Stimulated activated CD4-positive, alpha-beta T cell treated with anti-CD3 and anti-CD28 coated beads, Interleukin-12 subunit alpha, Interleukin-12 subunit beta, amount 100 ng/mL, for 4 hours (primary cell): ENCODE measurements around the gene CAMSAP1.

Source experiments
- DNase-seq: peaks from one replicate; pipeline ENCODE4 v3.0.0-alpha.2; 2020

CAMSAP1 gene

DNA sequence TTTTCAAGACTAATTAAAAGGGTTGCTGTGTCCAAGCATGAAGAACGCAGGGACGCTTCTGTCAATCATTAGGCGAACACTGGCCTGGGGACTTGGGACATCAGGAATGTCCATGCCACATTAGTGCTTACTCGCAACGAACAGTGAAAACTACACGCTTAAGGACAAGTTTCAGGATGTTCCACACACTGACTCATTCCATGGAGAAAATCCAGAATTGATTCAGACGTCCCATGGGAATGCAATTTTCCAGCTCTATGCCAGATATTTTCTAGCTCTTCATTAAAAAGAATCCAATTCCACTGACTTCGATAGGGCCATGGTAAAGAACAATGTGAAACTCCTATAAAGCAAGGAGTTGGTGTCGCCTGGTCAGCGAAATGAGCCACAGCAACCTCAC is 98.2 kb downstream of the CAMSAP1 start:
- no peak for DNase-seq

- DNase-seq: no peak
Observed at GRCh38 chr9:135805422-135806022, 101.8 kb downstream of the CAMSAP1 start.

DNA sequence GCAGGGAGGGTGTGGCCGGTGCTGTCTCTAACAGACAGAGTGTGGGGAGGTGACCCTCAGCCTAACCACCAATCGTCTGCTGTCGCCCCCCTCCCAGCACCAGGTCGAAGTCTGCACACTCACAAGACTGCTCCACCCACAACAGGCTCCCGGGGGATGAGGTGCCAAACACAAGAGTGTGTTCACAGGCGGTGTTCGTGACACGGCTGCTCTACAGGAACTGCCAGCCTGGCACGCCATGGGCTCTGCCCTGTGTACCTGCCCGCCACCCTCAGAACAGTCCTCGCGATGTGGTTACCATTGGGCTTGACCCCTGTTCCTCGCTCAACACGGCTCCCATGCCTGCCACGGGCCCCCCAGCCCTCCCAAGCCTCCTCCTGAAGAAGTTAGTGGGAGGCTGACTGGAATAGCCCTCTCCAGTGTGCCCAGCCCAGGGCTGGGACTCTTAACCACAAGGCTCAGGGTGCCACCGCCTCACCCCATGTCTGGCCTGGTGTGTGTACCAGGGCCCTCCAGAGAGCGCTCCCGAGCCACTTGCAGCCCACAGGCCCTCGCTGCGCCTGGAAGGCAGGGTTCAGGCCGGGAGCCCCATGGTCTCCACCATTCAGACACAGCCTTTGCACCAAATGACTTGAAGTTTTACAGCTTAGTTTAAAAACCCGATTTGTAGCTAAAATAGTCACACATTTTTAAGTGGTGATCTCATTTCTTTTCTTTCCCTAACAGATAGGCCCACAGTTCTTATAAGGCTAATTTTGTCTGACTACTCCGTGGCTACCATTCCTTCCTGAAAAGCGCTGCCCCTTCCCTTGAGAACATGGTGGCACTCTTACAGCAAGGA is 102.5 kb downstream of the CAMSAP1 start:
- no peak for DNase-seq

- DNase-seq: no peak
Observed at GRCh38 chr9:135803441-135803840, 103.9 kb downstream of the CAMSAP1 start.

DNA sequence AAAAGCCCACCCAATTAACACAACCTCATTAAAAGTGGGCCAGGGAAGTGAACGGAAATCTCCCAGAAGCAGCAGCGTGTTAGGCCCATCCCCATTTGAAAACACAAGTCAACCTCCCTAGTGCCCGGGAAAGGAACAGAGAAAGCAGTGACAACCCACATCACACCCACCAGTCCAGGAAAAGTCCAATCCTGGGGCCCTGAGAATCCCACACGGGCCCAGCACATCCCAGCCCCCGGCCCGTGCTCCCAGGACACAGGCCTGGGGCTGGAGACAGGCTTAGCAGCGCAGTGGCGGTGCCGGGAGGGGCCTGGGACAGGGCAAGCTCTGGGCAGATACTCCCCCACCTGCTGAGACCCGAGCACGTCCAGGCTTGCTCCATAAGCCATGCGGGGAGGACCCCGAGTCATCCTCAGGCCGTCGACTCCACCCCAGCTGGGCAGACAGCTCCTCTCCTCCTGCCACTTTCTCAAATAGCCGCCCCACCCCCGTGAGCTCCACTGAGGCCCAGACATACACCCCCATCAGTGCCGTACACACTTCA is 104.4 kb downstream of the CAMSAP1 start:
- DNase-seq: no peak

GRCh38 chr9:135801070-135801469 is 106.3 kb downstream of the CAMSAP1 start:
- DNase-seq: no peak

DNA sequence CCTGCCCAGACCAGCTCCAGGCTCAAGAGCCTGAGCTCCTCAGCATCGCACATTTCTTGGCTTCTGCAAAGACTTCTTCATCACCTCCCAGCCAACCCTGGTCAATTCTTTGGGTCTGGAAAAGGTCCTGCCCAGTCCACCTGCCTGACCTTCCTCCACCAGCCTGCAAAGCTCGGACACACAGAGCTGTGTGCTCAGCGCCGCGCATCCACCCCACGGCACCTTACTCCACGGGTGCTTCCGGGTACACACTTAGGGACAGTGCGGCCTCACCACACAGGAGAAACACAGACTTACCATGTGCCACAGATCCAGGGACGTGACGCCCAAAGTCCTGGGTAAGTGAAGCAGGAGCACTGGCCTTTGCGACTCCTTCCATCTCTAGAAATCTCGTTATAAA is 108.1 kb downstream of the CAMSAP1 start:
- no peak for DNase-seq

DNA sequence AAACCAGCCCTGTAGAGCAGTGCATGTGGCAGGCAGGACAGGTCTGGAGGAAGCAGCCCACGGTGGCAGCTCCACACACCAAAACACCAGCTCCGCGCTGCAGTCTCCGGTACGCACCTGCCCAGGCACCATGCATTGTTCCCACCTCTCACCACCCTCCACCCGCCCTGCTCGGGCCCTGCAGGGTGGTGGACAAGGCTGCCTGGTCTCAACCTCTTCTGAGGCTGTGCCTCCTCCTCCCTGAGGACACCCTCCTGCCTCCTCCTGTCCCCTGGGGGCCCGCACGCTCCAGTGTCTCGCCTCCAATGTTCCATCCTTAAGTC is 109.1 kb downstream of the CAMSAP1 start:
- DNase-seq: no peak

- DNase-seq: peak; percentile 26
Observed at GRCh38 chr9:135797507-135798262, 109.7 kb downstream of the CAMSAP1 start.

GRCh38 chr9:135796784-135797485 is 110.4 kb downstream of the CAMSAP1 start:
- no peak for DNase-seq

- no peak for DNase-seq
Observed at GRCh38 chr9:135795391-135795790, 112.0 kb downstream of the CAMSAP1 start.

DNA sequence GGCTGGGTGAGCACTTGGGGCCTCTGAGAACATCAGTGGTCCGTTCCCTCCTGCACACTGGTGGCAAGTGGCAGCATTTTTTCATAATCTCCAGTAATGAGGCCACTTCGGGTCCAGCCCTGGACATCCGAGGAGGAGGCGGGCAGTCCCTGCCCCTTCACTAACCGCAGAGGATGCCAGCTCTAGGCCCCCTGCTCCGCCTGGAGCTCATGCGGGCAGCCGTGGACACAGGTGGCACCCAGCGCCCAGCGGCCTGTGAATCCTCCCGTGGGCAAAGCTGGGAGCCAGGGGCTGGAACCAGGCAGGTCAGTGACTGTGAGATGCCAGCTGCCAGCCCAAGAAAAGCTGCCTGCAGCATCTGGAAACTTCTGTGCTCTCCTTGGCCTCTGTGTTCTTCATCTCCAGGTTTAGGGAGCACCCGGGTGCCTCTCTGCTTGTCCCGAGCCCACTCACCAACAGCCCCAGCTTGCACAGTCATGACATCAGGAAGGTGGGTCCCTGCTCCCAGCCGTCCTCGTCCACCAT is 112.9 kb downstream of the CAMSAP1 start:
- no peak for DNase-seq

GRCh38 chr9:135794057-135794335 is 113.3 kb downstream of the CAMSAP1 start:
- DNase-seq: no peak

DNA sequence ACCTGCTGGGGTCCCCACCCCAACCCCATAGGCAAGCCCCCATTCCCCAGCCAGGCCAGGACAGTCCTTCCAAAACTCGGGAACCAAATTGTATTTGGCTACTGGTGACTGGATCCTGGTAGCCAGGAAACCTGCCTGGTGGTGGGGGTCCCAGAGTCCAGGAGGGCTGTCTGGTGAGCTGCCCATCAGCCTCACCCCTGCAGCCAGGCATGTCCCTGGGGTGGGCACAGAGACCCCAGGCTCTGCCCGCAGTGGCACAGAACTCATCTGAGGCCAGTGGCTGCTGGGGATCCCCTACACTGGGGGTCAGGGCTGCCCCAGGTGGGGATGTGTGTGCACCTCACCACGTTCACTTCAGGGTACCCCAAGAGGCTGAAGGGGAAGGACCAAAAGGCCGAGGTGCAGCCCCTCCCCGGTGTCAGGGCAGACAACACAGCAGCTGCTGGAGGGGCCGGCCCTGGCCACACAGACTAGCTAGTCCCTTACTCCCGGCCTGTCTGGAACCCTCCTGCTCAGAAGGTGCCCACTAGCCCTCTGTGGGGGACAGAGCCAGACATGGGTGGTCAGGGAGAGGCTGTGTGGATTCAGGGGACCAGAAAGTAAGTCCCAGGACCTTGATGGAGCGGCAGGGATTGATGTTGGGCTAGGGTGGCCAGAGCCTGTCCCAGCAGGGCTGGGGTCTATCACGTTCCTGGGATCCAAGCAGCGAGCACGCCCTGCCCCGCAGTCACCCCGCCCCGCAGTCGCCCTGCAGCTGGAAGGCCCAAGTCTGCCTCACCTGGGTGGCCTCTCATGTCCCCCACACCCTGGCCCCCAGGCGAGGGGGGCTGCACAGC is 113.9 kb downstream of the CAMSAP1 start:
- DNase-seq: no peak

DNA sequence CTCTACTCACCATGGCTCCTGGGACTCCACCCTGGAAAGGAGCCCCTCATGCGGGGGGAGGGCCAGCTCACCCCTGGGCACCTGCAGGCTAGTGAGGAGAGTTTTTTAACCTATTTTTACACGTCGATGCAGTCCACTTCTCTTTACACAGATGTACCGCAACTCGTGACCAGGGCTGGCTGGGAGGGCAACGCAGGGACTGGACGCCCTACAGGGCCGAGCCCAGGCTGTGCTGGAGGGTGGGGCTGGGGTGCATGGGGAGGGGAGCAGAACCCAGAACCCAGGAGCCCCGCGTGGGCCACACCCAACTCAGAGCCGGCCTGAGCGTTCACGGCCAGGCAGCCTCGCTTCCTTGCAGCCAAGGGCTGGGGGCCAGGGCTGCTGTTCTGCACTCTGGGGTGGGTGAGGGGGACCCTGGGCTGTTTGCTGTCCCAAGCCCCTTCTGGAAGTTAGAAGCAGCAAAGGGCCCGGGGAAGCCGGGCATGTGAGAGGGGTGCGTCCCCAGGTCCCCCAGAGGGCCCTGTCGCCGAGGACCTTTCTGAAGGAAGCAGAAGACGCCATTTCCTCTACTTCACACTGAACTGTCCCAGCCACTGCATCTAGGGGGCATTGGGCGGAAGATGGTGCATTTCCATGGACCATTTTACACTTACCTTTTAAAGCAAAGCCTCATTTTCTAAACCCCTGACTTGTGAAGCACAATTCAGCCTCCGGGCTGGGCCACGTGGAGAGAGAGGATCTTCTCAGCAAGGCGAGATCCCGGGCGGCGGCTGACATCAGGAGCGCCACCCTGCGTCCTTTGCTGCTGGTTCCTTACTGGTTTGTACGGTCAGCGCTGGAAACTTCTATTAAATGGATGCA is 114.8 kb downstream of the CAMSAP1 start:
- DNase-seq: no peak

DNA sequence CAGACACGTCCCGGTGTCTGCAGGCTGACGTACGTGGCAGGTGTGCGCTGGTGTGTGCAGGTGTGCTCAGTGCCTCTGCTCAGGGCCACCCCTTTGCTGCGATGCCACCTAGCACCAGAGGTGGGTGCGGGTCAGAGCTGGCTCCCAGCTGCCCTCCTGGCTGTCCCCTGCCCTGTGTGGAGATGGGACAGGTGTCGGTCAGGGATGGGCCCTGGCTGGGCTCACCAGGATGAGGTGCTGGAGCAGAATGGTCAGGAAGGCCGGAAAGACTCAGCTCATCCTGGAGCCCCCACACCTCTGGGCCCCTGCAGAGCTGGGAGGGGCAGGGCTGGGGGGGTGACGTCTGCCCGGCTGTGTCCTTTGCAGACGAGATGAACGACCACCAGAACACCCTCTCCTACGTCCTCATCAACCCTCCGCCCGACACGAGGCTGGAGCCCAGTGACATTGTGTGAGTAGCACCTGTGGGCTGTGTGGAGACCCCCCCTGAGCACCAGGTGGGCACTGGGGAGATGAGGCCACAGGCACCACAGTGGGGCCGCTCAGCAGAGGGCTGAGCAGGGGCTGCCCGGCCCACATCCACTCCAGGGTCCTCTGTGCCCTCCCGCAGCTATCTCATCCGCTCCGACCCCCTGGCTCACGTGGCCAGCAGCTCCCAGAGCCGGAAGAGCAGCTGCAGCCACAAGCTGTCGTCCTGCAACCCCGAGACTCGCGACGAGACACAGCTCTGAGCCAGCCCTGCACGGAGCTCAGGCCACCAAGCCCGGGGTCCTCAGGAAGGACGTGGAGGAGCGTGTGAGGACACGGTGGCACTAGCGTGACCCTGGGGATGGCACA is 115.7 kb downstream of the CAMSAP1 start:
- DNase-seq: no peak

DNA sequence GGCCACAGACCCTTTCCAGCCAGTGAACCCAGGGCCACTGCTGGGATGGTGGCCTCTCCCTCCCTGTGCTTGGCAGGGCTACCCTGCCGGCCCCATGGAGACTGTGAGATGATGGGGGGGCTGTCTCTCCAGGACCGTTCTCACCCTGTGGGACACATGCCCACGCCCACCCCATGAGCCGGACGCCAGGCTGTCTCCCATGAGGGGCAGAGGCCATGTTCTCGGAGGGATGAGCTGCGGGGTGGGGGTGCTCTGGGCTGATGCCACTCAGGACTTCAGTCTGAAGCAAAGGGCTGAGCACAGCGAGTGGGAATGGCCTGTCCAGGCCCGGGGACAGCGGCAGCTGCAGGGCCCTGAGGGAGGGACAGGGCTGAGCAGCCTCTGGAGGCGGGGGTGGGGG is 116.5 kb downstream of the CAMSAP1 start:
- no peak for DNase-seq

GRCh38 chr9:135790356-135790755 is 117.0 kb downstream of the CAMSAP1 start:
- DNase-seq: no peak

DNA sequence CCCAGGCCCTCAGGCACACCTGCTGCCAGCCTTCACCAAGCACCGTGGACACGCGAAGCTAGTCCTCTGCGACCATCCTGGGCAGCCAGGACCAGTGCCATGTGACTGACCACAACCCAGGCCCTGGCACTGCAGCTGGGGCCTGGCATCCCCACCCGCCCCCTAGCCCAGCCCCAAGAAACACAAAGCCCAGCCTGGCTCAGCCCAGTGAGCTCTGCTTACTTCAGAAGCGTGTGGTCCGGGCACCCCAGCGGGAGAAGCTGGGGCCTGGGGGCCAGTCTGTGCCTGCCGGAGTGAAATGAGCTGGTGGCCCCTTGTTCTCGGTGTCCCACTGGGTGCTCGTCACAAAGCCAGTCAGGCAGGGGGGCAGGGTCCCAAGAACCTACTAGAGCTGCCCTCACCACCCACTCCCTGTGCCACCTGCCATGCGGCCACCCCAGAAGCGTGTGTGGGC is 117.5 kb downstream of the CAMSAP1 start:
- no peak for DNase-seq
